ENCODE measurements around the gene TCN2. TPM values are rescaled to one million over a fixed set of nuclear protein-coding genes. Genes with fewer than 3 reads are reported as not detected.

The TCN2 gene
- total RNA-seq, 1 experiment from 2014 or later: 4.5 TPM

GRCh38 chr22:30572210-30572609 lies 34.8 kb upstream of the TCN2 start:
- Histone ChIP-seq H3K36me3 (peaks cover 19% of the 10 kb centered on the region), H3K9me3 (replicated peaks) (no peaks in the 10 kb centered on the region), H3K4me3 (no peak overlapping the region), H3K4me1 (replicated peaks) (no peaks in the 10 kb centered on the region), H3K27ac (no peak overlapping the region), H3K27me3 (replicated peaks) (peaks cover 26% of the 10 kb centered on the region)
- no peak for DNase-seq (ENCODE audit: low read depth in 1 of 2, low spot score in 2 of 2)

GRCh38 chr22:30572840-30573593 lies 34.0 kb upstream of the TCN2 start:
- no peaks in the 10 kb centered on the region for H3K4me1 ChIP-seq (replicated peaks)
- H3K9me3 ChIP-seq (replicated peaks): no peaks in the 10 kb centered on the region
- peaks cover 25% of the 10 kb centered on the region for H3K36me3 ChIP-seq
- no peak overlapping the region for H3K27ac ChIP-seq
- no peak overlapping the region for H3K4me3 ChIP-seq
- DNase-seq (ENCODE audit: low read depth in 1 of 2, low spot score in 2 of 2): no peak
- H3K27me3 ChIP-seq (replicated peaks): peaks cover 22% of the 10 kb centered on the region

DNA sequence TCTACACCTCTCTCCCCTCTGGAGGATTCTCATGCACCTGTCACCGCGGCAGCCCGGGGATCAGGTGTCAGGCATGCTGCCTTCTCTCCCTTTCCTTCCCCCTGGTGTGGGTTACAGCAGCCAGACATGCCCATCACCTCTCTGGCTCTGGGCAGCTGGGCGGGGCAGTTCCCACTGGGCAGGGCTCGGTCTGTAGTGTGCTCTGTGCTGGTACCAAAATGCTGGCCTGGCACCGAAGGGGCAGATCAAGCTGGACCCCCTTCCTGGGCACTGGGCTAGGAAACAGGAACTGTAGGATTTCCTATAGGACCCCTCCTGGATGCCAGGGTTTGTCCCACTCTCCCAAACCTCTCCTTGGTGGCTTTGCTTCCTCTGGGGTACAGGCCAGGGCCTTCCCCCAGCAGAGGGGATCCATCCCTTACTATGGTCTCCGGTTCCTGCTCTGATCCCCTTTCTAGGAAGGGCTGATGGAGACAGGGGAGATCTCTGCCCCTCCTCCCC lies 33.3 kb upstream of the TCN2 start:
- Histone ChIP-seq H3K4me3 (no peak overlapping the region), H3K27me3 (replicated peaks) (peaks cover 22% of the 10 kb centered on the region), H3K4me1 (replicated peaks) (no peaks in the 10 kb centered on the region), H3K9me3 (replicated peaks) (no peaks in the 10 kb centered on the region), H3K27ac (no peak overlapping the region), H3K36me3 (peaks cover 30% of the 10 kb centered on the region)
- DNase-seq (ENCODE audit: low read depth in 1 of 2, low spot score in 2 of 2): no peak

DNA sequence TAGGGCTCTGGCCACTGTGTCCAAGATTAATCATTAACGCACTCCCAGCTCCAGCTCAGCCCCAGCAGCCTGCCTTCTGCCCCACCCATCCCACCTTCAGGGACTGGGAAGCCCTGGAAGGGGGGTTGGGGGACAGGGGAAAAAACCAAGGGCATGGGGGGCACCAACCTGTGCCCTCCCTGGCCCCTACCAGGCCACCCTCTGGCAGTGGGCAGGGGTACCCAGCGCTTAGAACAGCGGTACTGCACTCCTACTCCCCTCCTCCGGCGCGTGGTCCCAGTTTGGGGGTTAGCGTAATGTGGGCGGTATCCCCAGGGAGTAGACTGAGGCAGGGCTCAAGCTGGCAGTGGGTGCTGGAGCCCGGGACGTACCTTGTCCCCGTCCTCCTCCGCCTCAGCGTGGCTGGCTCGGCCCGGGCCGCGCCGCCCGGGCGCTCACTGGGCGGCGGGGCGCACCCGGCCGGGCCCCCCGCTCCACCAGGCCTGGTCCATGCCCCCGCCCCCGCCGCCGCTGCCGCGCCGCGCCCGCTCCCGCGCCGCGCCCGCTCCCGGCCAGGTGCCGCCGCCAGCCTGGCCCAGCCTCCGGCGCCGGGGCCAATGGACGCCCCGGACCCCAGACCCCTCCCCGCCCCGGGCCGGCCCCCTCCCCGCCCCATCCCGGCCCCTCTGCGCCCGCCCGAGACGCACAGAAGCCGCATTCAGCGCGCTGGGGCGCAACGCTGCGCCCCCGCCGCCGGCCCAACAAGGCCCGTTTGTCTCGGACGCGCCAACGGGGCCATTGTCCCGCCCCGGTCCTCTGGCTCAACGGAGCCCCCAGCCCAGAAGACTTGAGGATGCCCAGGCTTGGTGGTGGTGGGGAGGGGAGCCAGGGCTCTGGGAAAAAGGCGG lies 32.6 kb upstream of the TCN2 start, which contains the start of gene GAL3ST1:
Gene GAL3ST1 (minus strand): TSS at position 571 of the 887 bp plus-strand sequence. CDS start 17,273 bp downstream, outside the sequence.
- Histone ChIP-seq H3K4me3 (no peak within 1 kb of the TSS), H3K27ac (no peak within 1 kb of the TSS), H3K36me3 (peaks cover 37% of the 10 kb centered on the region), H3K4me1 (replicated peaks) (no peaks in the 10 kb centered on the region), H3K9me3 (replicated peaks) (no peaks in the 10 kb centered on the region), H3K27me3 (replicated peaks) (peaks cover 22% of the 10 kb centered on the region)
- DNase-seq (ENCODE audit: low read depth in 1 of 2, low spot score in 2 of 2): no peak

- Histone ChIP-seq H3K9me3 (replicated peaks) (no peaks in the 10 kb centered on the region), H3K27ac (no peak overlapping the region), H3K4me1 (replicated peaks) (no peaks in the 10 kb centered on the region), H3K27me3 (replicated peaks) (peaks cover 17% of the 10 kb centered on the region), H3K4me3 (no peak overlapping the region), H3K36me3 (peaks cover 45% of the 10 kb centered on the region)
- DNase-seq (ENCODE audit: low read depth in 1 of 2, low spot score in 2 of 2): no peak
Measured at GRCh38 chr22:30574997-30575671, 31.8 kb upstream of the TCN2 start.

GRCh38 chr22:30575859-30576258 lies 31.1 kb upstream of the TCN2 start:
- H3K27ac ChIP-seq: no peak overlapping the region
- H3K36me3 ChIP-seq: peaks cover 52% of the 10 kb centered on the region
- no peak overlapping the region for H3K4me3 ChIP-seq
- peaks cover 11% of the 10 kb centered on the region for H3K27me3 ChIP-seq (replicated peaks)
- no peaks in the 10 kb centered on the region for H3K9me3 ChIP-seq (replicated peaks)
- DNase-seq (ENCODE audit: low read depth in 1 of 2, low spot score in 2 of 2): no peak
- H3K4me1 ChIP-seq (replicated peaks): no peaks in the 10 kb centered on the region

GRCh38 chr22:30578481-30578880 lies 28.5 kb upstream of the TCN2 start:
- H3K9me3 ChIP-seq (replicated peaks): no peaks in the 10 kb centered on the region
- H3K27ac ChIP-seq: no peak overlapping the region
- peaks cover 78% of the 10 kb centered on the region for H3K36me3 ChIP-seq
- no peak for DNase-seq (ENCODE audit: low read depth in 1 of 2, low spot score in 2 of 2)
- H3K4me1 ChIP-seq (replicated peaks): no peaks in the 10 kb centered on the region
- H3K27me3 ChIP-seq (replicated peaks): no peaks in the 10 kb centered on the region; the same call in 1 of the 2 replicates
- no peak overlapping the region for H3K4me3 ChIP-seq

DNA sequence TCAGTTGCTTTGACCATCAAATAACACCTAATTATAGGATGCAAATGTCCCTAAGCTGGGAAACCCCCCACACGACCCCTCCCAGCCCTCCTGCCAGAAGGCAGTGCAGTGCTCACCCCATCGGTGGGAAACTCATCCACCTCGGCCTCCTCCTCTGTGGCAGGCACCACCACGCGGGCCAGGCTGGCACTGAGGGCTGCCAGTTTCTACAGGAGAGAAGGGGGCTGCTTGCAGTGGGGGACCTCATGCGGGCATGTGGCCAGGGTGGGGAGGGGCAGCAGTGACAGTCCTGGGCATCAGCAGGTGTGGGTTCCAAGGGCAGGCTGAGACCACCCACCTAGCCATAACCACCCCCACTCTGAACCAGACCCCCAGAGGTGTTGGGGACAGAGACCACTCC lies 26.1 kb upstream of the TCN2 start:
- H3K9me3 ChIP-seq (replicated peaks): no peaks in the 10 kb centered on the region
- DNase-seq (ENCODE audit: low read depth in 1 of 2, low spot score in 2 of 2): no peak
- H3K27ac ChIP-seq: no peak overlapping the region
- H3K4me3 ChIP-seq: no peak overlapping the region
- H3K27me3 ChIP-seq (replicated peaks): no peaks in the 10 kb centered on the region
- peaks cover 91% of the 10 kb centered on the region for H3K36me3 ChIP-seq
- no peaks in the 10 kb centered on the region for H3K4me1 ChIP-seq (replicated peaks)

- Histone ChIP-seq H3K27ac (no peak overlapping the region), H3K4me1 (replicated peaks) (no peaks in the 10 kb centered on the region), H3K9me3 (replicated peaks) (no peaks in the 10 kb centered on the region), H3K27me3 (replicated peaks) (no peaks in the 10 kb centered on the region), H3K36me3 (peaks cover 94% of the 10 kb centered on the region), H3K4me3 (no peak overlapping the region)
- DNase-seq (ENCODE audit: low read depth in 1 of 2, low spot score in 2 of 2): no peak
Measured at GRCh38 chr22:30582051-30582450, 24.9 kb upstream of the TCN2 start.

DNA sequence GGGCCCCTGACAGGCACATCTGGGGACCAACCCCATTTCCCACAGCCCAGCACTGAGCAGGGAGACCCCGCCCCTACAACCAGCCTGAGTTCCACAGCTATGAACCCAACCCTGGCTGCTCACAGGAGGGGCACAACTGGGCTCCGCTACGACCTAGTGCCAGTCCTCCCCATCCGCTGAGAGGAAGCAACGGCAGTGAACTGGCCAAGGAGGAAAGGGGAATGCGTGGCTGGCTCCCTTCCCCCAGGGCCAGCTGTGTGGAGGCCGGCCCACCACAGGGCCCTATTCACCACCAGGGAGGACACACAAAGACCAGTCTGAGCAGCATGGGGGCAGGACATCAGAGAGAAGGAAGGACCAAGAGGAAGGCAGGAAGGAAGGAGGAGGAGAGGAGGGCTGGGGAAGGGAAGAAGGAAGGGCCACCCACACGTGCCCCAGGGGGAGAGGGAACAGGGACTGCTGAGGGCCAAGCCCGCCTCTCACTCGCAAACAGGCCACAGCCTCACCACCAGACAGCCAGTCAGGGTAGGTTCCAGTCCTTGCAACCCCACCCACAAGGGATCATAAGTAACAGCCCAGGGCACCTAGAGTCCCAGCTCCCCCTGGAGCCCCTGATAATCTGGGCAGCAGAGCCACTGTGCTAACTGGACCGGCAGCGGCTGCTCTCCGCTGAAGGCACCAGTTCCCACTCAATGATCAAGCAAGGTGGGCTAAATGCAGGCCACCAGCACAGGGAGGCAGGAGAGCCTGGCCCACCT lies 24.0 kb upstream of the TCN2 start:
- H3K4me1 ChIP-seq (replicated peaks): no peaks in the 10 kb centered on the region
- H3K36me3 ChIP-seq: peaks cover 96% of the 10 kb centered on the region
- no peak for DNase-seq (ENCODE audit: low read depth in 1 of 2, low spot score in 2 of 2)
- no peaks in the 10 kb centered on the region for H3K27me3 ChIP-seq (replicated peaks)
- no peak overlapping the region for H3K4me3 ChIP-seq
- H3K9me3 ChIP-seq (replicated peaks): no peaks in the 10 kb centered on the region
- H3K27ac ChIP-seq: no peak overlapping the region

DNA sequence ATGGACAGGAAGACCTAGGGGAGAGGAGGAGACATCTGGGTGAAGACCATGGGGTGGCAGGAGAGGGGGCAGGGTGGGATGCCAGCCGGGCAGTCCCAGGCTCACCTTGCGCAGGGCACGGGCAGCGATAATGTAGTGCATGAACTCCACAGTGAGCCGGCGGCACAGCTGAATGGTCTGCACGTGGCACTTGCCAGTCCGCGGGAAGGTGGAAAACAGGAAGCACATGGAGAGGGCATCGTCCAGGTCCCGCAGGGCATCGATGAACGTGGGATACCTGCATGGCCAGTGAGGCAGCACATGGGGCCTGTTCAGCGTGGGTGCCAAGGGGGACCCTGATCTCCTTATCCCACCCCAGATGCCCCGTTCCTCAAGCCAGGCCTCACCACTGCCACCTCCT lies 22.5 kb upstream of the TCN2 start:
- peaks cover 95% of the 10 kb centered on the region for H3K36me3 ChIP-seq

DNA sequence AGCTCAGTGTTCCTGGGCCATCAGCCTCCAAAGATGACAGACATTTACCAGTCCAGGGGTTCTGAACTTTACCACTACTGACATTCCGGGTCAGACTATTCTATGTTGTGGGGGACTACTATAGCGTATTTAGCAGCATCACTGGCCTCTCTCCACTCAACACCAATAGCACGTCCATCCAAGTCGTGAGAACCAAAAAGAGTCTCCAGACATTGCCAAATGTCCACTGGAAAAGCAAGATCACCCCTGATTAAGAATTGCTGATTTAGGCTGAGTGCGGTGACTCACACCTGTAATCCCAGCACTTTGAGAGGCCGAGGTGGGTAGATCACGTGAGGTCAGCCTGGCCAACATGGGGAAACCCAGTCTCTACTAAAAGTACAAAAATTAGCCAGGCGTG lies 20.6 kb upstream of the TCN2 start:
- no peaks in the 10 kb centered on the region for H3K27me3 ChIP-seq (replicated peaks)
- H3K9me3 ChIP-seq (replicated peaks): no peaks in the 10 kb centered on the region
- peaks cover 11% of the 10 kb centered on the region for H3K4me1 ChIP-seq (replicated peaks)
- H3K36me3 ChIP-seq: peaks cover 85% of the 10 kb centered on the region
- DNase-seq (ENCODE audit: low read depth in 1 of 2, low spot score in 2 of 2): no peak
- H3K4me3 ChIP-seq: no peak overlapping the region
- H3K27ac ChIP-seq: no peak overlapping the region

More for the DNA sequence above, 22.5 kb upstream of the TCN2 start:
- Histone ChIP-seq H3K9me3 (replicated peaks) (no peaks in the 10 kb centered on the region), H3K27ac (no peak overlapping the region), H3K27me3 (replicated peaks) (no peaks in the 10 kb centered on the region), H3K4me3 (no peak overlapping the region), H3K4me1 (replicated peaks) (no peaks in the 10 kb centered on the region)
- DNase-seq (ENCODE audit: low read depth in 1 of 2, low spot score in 2 of 2): no peak

- peaks cover 11% of the 10 kb centered on the region for H3K4me1 ChIP-seq (replicated peaks)
- peak overlapping the region; percentile 52 for H3K4me3 ChIP-seq
- no peak for DNase-seq (ENCODE audit: low read depth in 1 of 2, low spot score in 2 of 2)
- H3K27ac ChIP-seq: peak overlapping the region; percentile 94
- peaks cover 24% of the 10 kb centered on the region for H3K27me3 ChIP-seq (replicated peaks)
- peaks cover 40% of the 10 kb centered on the region for H3K36me3 ChIP-seq
- H3K9me3 ChIP-seq (replicated peaks): no peaks in the 10 kb centered on the region
Measured at GRCh38 chr22:30591191-30591587, 15.8 kb upstream of the TCN2 start.

Data from SJSA1 (cell line).